K562 (cell line): ENCODE results near the gene FANCC.

Experiments
- CHD2 ChIP-seq: IDR thresholded peaks from 2 replicates; pipeline ENCODE4 v1.6.1; 2011; ENCODE audit warnings: low read depth, low read length
- EZH2 ChIP-seq: IDR thresholded peaks from 2 replicates; pipeline ENCODE4 v1.6.1; 2012; ENCODE audit warnings: low read depth, mild to moderate bottlenecking, inconsistent platforms, low read length, borderline replicate concordance
- RBM14 ChIP-seq: fragments of 200-400 bp; formaldehyde crosslinking; IDR thresholded peaks from 2 replicates; pipeline ENCODE4 v1.6.1; 2018; ENCODE audit warnings: low read depth, mild to moderate bottlenecking, low read length, moderate library complexity, borderline replicate concordance; ENCODE audit not compliant: insufficient read depth
- TRIM24 ChIP-seq, 2 experiments: fragments of 450-650 bp; IDR thresholded peaks; 2 replicates each; pipeline ENCODE4 v1.6.1; 2016
- TRIM28 ChIP-seq: fragments of 450-650 bp; IDR thresholded peaks from 2 replicates; pipeline ENCODE4 v1.6.1; 2017
- ZBED1 ChIP-seq: IDR thresholded peaks from 2 replicates; pipeline ENCODE4 v1.6.1; 2014
- ZNF76 ChIP-seq: fragments of 250-450 bp; sonication (Bioruptor Pico); IDR thresholded peaks from 2 replicates; pipeline ENCODE4 v1.4.0; 2020; ENCODE audit warnings: mild to moderate bottlenecking, moderate library complexity, borderline replicate concordance
- TF ChIP-seq, protein P1 (sequence below): sonication (generic); formaldehyde crosslinking; IDR thresholded peaks from 2 replicates; pipeline ENCODE4 v1.8.1; 2022; ENCODE audit warnings: missing genetic modification reagents

DNA sequence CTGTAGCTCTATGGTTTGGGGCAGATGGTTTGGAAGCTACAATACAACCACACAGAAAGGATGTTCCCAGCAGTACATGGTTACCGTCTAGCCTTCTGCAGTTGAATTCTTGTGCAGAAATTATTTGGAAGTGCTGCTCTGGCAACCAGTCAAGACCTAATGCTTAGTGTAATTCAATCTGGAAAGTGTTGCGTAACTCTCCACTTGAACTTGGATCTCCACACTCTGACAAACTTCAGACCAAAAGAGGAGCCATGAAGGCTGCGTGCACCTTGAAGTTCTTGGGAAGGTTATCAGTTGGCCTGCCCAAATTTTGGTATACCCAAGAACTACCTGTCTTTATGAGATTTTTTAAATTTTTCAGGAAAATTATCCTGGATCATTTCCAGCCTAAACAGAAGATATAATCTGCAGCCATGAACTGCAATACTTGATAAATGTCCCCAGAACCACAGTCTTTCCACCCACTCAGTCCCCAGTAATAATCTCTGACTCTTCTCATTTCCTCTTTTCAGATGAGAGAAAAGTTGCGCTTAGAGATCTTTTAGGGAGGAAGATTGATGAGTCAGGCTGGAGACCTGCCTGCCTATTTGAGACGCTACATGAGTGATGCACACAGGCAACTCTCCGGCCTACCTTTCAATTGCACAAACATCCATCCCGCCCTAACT is 159.9 kb downstream of the FANCC start:
- TF ChIP-seq ZNF76 (CRISPR knock-in tag) (no peak), CHD2 (no peak), RBM14 (no peak), TRIM24 (IDR thresholded peaks at IDR 0.05) (no peak), EZH2 (no peak), ZBED1 (no peak), TRIM28 (no peak)
- TF ChIP-seq, protein P1, sequence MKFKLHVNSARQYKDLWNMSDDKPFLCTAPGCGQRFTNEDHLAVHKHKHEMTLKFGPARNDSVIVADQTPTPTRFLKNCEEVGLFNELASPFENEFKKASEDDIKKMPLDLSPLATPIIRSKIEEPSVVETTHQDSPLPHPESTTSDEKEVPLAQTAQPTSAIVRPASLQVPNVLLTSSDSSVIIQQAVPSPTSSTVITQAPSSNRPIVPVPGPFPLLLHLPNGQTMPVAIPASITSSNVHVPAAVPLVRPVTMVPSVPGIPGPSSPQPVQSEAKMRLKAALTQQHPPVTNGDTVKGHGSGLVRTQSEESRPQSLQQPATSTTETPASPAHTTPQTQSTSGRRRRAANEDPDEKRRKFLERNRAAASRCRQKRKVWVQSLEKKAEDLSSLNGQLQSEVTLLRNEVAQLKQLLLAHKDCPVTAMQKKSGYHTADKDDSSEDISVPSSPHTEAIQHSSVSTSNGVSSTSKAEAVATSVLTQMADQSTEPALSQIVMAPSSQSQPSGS = no peak
